HepG2 (cell line): Measurements from ENCODE around the gene HYCC2. TPM values are rescaled to one million over a fixed set of nuclear protein-coding genes. Genes with fewer than 3 reads are reported as not detected.

ENCODE experiments used
- CBX1 ChIP-seq: IDR thresholded peaks from one replicate; pipeline ENCODE4 v1.6.1; 2016; ENCODE audit warnings: antibody characterized with exemption, low read depth
- DR1 ChIP-seq: sonication (generic); formaldehyde crosslinking; IDR thresholded peaks from 2 replicates; pipeline ENCODE4 v1.8.0; 2021; ENCODE audit warnings: mild to moderate bottlenecking, missing genetic modification reagents, inconsistent platforms
- FOXA1 ChIP-seq, 2 experiments: fragments of 450-650 bp in 1 of 2; sonication (generic) in 1 of 2; formaldehyde crosslinking in 1 of 2; IDR thresholded peaks; 2 replicates each; pipeline versions ENCODE4 v1.4.0 to v1.6.1; 2016 to 2020; ENCODE audit warnings: missing genetic modification reagents in 1 of 2
- GATAD2A ChIP-seq: IDR thresholded peaks from 2 replicates; pipeline ENCODE4 v1.6.1; 2016
- HMG20A ChIP-seq: IDR thresholded peaks from 2 replicates; pipeline ENCODE4 v1.6.1; 2016; ENCODE audit warnings: borderline replicate concordance
- HNF4A ChIP-seq: sonication (generic); formaldehyde crosslinking; IDR thresholded peaks from 2 replicates; pipeline ENCODE4 v1.4.0; 2020; ENCODE audit warnings: missing genetic modification reagents
- HNF4G ChIP-seq, 2 experiments: sonication (generic) in 1 of 2; formaldehyde crosslinking in 1 of 2; IDR thresholded peaks; 2 replicates each; pipeline versions ENCODE4 v1.4.0 to v1.6.1; 2011 to 2020; ENCODE audit warnings: borderline replicate concordance in 2 of 2, low read depth in 2 of 2, mild to moderate bottlenecking in 2 of 2, low read length in 1 of 2, missing genetic modification reagents in 1 of 2, moderate library complexity in 1 of 2
- IKZF4 ChIP-seq: sonication (generic); formaldehyde crosslinking; IDR thresholded peaks from 2 replicates; pipeline ENCODE4 v1.5.1; 2020; ENCODE audit warnings: borderline replicate concordance, mild to moderate bottlenecking, low read depth, missing genetic modification reagents; ENCODE audit errors: not compliant biosample characterization
- ISL2 ChIP-seq: sonication (generic); formaldehyde crosslinking; IDR thresholded peaks from 2 replicates; pipeline ENCODE4 v1.5.0; 2020; ENCODE audit warnings: missing genetic modification reagents
- JUNB ChIP-seq: sonication (generic); formaldehyde crosslinking; IDR thresholded peaks from 2 replicates; pipeline ENCODE4 v1.8.0; 2022; ENCODE audit warnings: missing genetic modification reagents, mild to moderate bottlenecking, borderline replicate concordance
- KAT7 ChIP-seq: IDR thresholded peaks from 2 replicates; pipeline ENCODE4 v1.6.1; 2018; ENCODE audit warnings: borderline replicate concordance, missing compliant biosample characterization
- MAFF ChIP-seq: IDR thresholded peaks from 2 replicates; pipeline ENCODE4 v1.6.1; 2011; ENCODE audit warnings: low read depth, low read length, improper control_type of control experiment
- MTERF4 ChIP-seq: sonication (generic); formaldehyde crosslinking; IDR thresholded peaks from 2 replicates; pipeline ENCODE4 v1.8.0; 2023; ENCODE audit warnings: mild to moderate bottlenecking, missing genetic modification reagents
- NRL ChIP-seq: sonication (generic); formaldehyde crosslinking; IDR thresholded peaks from 2 replicates; pipeline ENCODE4 v1.5.0; 2020; ENCODE audit warnings: missing genetic modification reagents, mild to moderate bottlenecking, moderate library complexity, borderline replicate concordance
- SIX1 ChIP-seq: sonication (generic); formaldehyde crosslinking; IDR thresholded peaks from 2 replicates; pipeline ENCODE4 v1.4.0; 2020; ENCODE audit warnings: missing genetic modification reagents, borderline replicate concordance
- TEF ChIP-seq: sonication (generic); formaldehyde crosslinking; IDR thresholded peaks from 2 replicates; pipeline ENCODE4 v1.5.0; 2020; ENCODE audit warnings: missing genetic modification reagents
- ZBTB34 ChIP-seq: sonication (generic); formaldehyde crosslinking; IDR thresholded peaks from 2 replicates; pipeline ENCODE4 v1.8.0; 2022; ENCODE audit warnings: mild to moderate bottlenecking, missing genetic modification reagents
- ZNF382 ChIP-seq: sonication (generic); formaldehyde crosslinking; IDR thresholded peaks from 2 replicates; pipeline ENCODE4 v1.5.0; 2020; ENCODE audit warnings: missing genetic modification reagents, mild to moderate bottlenecking, borderline replicate concordance
- ZNF468 ChIP-seq: sonication (generic); formaldehyde crosslinking; IDR thresholded peaks from 2 replicates; pipeline ENCODE4 v1.8.0; 2022; ENCODE audit warnings: mild to moderate bottlenecking, moderate library complexity, missing genetic modification reagents
- ZNF609 ChIP-seq: sonication (generic); formaldehyde crosslinking; IDR thresholded peaks from 2 replicates; pipeline ENCODE4 v1.4.0; 2020; ENCODE audit warnings: mild to moderate bottlenecking, missing genetic modification reagents, borderline replicate concordance
- ZSCAN12 ChIP-seq: sonication (generic); formaldehyde crosslinking; IDR thresholded peaks from 2 replicates; pipeline ENCODE4 v1.9.0; 2021; ENCODE audit warnings: mild to moderate bottlenecking, missing genetic modification reagents
- polyA plus RNA-seq, 8 experiments: library from polyadenylated mRNA; depleted of rRNA in 3 of 8; stranded (reverse) in 7 of 8; unstranded in 1 of 8; fragments of >200 nt; fragmentation: Illumina TruSeq in 4 of 8; extraction: Trizol in 4 of 8; gene quantifications; 2 replicates each; pipeline versions ENCODE4 v1.2.1 to v1.2.3, GENCODE V29; 2011 to 2016; ENCODE audit warnings: low read depth in 4 of 8, missing spikeins in 1 of 8, mixed read lengths in 1 of 8; ENCODE audit not compliant: insufficient read depth in 1 of 8
- total RNA-seq, 5 experiments: library from RNA; depleted of rRNA; stranded (reverse); fragments of >200 nt; fragmentation: Illumina TruSeq; extraction: Trizol; gene quantifications; 2 replicates each; pipeline ENCODE4 v1.2.3, GENCODE V29; 2016; ENCODE audit warnings: low read depth in 1 of 5

The HYCC2 gene
- total and polyA plus RNA-seq, 2 of the 13 experiments (the other 11 are each of a cell fraction or from before 2014, with no cell fraction given): 4.7 to 13.9 TPM

- TF ChIP-seq ISL2 (peak; percentile 79), KAT7 (CRISPR knock-in tag) (no peak), SIX1 (CRISPR knock-in tag) (peak; percentile 58; the same call in 1 of the 2 replicates), ZNF382 (no peak), CBX1 (no peak), IKZF4 (CRISPR knock-in tag) (no peak), HMG20A (CRISPR knock-in tag) (peak; percentile 72; the same call in 1 of the 2 replicates), NRL (CRISPR knock-in tag) (no peak), MAFF (no peak), ZSCAN12 (CRISPR knock-in tag) (no peak), HNF4A (CRISPR knock-in tag) (peak; percentile 73), TEF (CRISPR knock-in tag) (peak; percentile 86), GATAD2A (CRISPR knock-in tag) (peak; percentile 89), HNF4G (IDR thresholded peaks at IDR 0.05; ENCODE audit: borderline replicate concordance, low read depth, low read length) (no peak), HNF4G (CRISPR knock-in tag; IDR thresholded peaks at IDR 0.05; ENCODE audit: borderline replicate concordance, low read depth) (no peak), JUNB (CRISPR knock-in tag) (no peak), MTERF4 (CRISPR knock-in tag) (no peak), ZNF609 (CRISPR knock-in tag) (peak; percentile 76; the same call in 1 of the 2 replicates), ZNF468 (CRISPR knock-in tag) (no peak), FOXA1 (IDR thresholded peaks at IDR 0.05) (no peak), FOXA1 (CRISPR knock-in tag; IDR thresholded peaks at IDR 0.05) (peak; percentile 49; the same call in 1 of the 2 replicates), ZBTB34 (CRISPR knock-in tag) (no peak), DR1 (CRISPR knock-in tag) (no peak)
Observed at GRCh38 chr2:201040867-201041628, 30.4 kb downstream of the HYCC2 start (continued).
